Measurements from ENCODE around the gene ABCA10.
"Not testable (repeated sequence)": the region's sequence is repeated elsewhere in the genome, so short reads cannot be mapped to it uniquely, and the experiment has no call there.

Gene ABCA10

DNA sequence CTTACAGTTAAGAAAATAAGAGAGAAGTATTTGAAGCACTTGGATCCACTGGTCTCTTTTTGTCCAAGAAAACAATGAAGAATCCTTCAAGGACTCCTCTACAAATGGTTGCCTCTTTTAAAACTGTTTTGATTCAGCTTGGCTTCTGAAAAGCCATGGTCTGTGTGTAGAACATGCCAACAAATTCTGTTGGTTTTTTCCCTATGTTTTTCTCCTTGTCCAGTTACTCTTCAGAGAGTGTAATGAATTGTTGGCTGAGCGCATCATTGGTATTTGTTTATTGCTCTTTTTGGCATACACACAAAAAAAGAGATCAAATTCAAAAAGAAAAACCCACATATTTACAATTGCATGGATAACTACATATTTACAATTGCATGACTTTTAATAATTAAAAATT lies at the start of gene ABCA10:
Gene ABCA10, minus strand, starts transcription at position 249 of the 400 bp plus-strand sequence. CDS start 3,466 bp downstream, outside the sequence.
- TF ChIP-seq ZFX (IDR thresholded peaks at IDR 0.05; ENCODE audit: borderline replicate concordance): no peak
- H3K27ac ChIP-seq: no peak within 1 kb of the TSS

DNA sequence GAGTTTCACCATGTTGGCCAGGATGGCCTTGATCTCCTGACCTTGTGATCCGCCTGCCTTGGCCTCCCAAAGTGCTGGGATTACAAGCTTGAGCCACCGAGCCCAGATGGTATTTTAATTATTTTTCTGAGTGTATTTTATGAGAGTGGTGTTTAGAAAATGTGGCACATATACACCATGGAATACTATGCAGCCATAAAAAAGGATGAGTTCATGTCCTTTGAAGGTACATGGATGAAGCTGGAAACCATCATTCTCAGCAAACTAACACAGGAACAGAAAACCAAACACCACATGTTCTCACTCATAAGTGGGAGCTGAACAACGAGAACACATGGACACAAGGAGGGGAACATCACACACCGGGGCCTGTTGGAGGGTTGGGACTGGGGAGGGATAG lies 47.7 kb upstream of the ABCA10 start:
- not testable (repeated sequence) for H3K27ac ChIP-seq

- TF ChIP-seq CTCF (IDR thresholded peaks at IDR 0.05) (no peak), ZFX (IDR thresholded peaks at IDR 0.05; ENCODE audit: borderline replicate concordance) (no peak)
- H3K27ac ChIP-seq: no peak overlapping the region
Measured at GRCh38 chr17:69275751-69276150, 47.1 kb upstream of the ABCA10 start.

GRCh38 chr17:69271023-69271422 lies 42.4 kb upstream of the ABCA10 start:
- H3K27ac ChIP-seq: no peak overlapping the region
- no peak for TF ChIP-seq CTCF (IDR thresholded peaks at IDR 0.05)

DNA sequence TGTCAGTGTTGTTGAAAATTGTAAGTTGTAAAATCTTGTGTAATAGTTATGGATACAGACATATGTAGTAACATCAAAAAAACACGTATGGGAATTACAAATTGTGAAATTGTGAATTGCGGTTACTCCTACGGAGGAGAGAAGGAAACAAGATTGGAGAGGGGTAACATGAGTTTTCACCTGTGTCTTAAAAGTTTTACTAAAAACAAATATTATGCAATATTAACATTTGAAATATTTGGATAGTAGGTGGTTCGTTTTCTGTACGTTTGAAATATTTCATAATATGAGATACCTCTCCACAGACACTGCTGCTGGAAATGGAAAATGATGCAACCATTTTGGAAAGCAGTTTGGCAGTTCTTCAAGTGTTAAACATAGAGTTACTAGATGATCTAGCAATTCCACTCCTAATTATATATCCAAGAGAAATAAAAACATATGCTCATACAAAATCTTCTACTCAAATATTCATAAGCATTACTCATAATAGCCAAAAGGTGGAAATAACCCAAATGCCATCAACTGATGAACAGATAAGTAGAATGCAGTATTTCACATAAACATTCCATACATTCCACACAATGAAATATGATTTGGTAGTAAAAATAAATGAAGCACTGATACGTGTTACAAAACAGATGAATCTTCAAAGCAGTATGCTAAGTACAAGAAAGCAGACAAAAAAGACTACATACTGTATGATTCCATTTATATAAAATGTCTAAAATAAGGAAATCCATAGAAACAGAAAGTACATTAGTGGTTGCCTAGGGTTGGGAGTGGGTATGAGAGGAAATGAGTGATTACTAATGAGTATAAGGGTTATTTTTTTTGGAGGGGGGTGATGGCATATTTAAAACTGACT lies 40.7 kb upstream of the ABCA10 start:
- H3K27ac ChIP-seq: no peak overlapping the region

GRCh38 chr17:69268543-69269014 lies 40.0 kb upstream of the ABCA10 start:
- no peak overlapping the region for H3K27ac ChIP-seq
- TF ChIP-seq ZFX (IDR thresholded peaks at IDR 0.05; ENCODE audit: borderline replicate concordance) (no peak), CTCF (IDR thresholded peaks at IDR 0.05) (no peak)

More for the DNA sequence above, 40.7 kb upstream of the ABCA10 start:
- TF ChIP-seq CTCF (IDR thresholded peaks at IDR 0.05) (no peak), ZFX (IDR thresholded peaks at IDR 0.05; ENCODE audit: borderline replicate concordance) (no peak)

DNA sequence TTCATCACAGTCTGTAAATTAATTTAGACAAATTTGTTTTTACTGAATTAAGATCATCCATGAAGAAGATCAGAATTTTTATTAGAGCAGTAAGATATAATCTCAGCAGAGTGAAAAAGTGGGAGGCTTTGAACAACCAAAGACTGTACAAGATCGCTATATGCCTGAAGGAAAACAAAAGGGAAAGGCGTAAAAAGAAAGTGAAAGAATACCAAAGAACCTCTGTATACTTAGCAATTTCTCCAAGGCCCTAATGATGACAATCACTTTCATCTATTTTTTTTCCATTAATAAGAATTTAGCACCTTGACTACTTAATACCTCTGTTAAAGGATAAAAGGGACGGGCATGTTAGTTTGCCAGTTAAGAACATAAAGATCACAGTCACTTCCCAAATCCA lies 38.6 kb upstream of the ABCA10 start:
- TF ChIP-seq ZFX (IDR thresholded peaks at IDR 0.05; ENCODE audit: borderline replicate concordance) (no peak), CTCF (IDR thresholded peaks at IDR 0.05) (no peak)
- H3K27ac ChIP-seq: no peak overlapping the region

- TF ChIP-seq CTCF (IDR thresholded peaks at IDR 0.05) (no peak), ZFX (IDR thresholded peaks at IDR 0.05; ENCODE audit: borderline replicate concordance) (no peak)
- H3K27ac ChIP-seq: no peak overlapping the region
Measured at GRCh38 chr17:69265873-69266272, 37.2 kb upstream of the ABCA10 start.

Measured in 22Rv1 (cell line).